GM18498 (cell line): ENCODE results near the gene BCL2L1.
"Not testable (repeated sequence)": the region's sequence is repeated elsewhere in the genome, so short reads cannot be mapped to it uniquely, and the experiment has no call there.

ENCODE experiments used
- ATAC-seq: cut with Tn5 transposase; IDR thresholded peaks from one replicate; pipeline ENCODE4 v1.9.1; 2021; ENCODE audit warnings: mild to moderate bottlenecking, moderate library complexity; ENCODE audit not compliant: unreplicated experiment

BCL2L1 gene

GRCh38 chr20:31661625-31662371 is 60.9 kb downstream of the BCL2L1 start:
- ATAC-seq, result peak; percentile 76

GRCh38 chr20:31654534-31654933 is 68.1 kb downstream of the BCL2L1 start:
- no peak for ATAC-seq

DNA sequence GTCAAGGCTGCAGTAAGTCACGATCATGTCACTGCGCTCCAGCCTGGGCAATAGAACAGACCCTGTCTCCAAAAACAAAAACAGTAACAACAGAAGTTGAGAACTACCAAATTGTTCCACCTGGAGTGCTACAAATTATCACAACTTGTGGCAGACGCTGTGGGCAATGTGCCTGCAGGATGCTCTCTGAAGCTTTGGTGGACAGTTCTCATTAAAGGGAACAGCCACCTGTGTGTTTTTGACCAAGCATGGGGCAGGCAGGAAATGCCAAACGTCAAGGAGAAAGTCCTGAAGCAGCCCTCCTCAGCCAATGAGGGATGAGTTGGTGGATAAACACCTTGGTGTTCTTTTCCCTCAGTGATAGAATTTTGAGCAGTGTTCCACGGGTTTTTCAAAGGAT is 69.1 kb downstream of the BCL2L1 start:
- no peak for ATAC-seq

- ATAC-seq, result no peak
Measured at GRCh38 chr20:31652917-31653396, 69.7 kb downstream of the BCL2L1 start.

- ATAC-seq, result not testable (repeated sequence)
Measured at GRCh38 chr20:31648104-31648503, 74.6 kb downstream of the BCL2L1 start.

GRCh38 chr20:31644701-31645100 is 78.0 kb downstream of the BCL2L1 start:
- no peak for ATAC-seq

DNA sequence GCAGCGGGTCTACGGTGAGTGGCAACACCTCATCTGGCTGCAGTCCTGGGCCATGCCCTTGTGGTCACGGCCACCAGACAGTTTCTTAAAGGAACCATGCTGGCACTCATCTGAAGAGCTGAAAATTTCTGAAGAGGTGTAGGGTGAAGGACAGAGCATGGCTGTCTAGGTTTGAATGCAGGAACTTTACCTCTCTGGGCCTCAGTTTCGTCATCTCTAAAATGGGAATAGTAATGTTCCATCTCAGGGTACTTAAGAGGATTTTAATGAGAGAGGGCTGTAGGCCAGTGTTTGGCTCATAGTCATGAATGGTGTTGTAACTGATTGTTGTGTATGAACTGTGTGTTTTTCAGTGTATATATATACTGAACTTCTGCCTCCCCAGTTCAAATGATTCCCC is 79.1 kb downstream of the BCL2L1 start:
- no peak for ATAC-seq

DNA sequence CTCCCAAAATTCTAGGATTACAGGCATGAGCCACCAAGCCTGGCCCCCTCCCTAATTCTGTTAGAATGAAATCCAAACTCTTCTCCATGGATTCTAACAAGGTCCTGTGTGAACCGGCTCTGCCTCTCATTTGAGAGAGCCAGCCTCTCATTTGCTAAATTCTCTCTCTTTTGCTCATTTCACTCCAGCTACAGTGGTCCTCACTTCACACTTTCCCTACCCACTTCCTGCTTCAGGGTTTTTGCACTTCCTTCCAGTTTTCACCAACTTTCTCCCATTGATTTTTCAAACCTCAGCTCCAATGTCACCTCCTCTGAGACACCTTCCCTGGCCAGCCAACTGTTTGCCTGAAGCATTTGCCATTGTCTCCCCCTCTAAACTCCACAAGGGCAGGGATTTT is 79.8 kb downstream of the BCL2L1 start:
- no peak for ATAC-seq

DNA sequence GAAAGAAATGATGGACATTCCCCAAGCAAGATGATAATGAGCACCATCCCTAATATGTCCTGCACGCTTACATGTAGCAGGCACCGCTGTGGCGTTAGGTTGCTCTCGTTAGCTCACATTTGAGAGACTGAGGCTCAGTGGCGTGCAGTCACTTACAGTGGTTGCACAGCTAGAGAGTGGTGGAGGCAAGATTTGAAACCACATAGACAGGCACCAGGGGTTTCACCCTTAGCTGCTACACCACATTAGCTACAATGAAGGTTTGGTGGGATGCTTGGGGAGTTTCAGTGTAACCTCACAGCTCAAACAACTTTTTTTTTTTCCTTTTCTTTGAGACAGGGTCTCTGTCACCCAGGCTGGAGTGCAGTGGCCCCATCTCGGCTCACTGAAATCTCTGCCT is 81.3 kb downstream of the BCL2L1 start:
- ATAC-seq, result no peak

DNA sequence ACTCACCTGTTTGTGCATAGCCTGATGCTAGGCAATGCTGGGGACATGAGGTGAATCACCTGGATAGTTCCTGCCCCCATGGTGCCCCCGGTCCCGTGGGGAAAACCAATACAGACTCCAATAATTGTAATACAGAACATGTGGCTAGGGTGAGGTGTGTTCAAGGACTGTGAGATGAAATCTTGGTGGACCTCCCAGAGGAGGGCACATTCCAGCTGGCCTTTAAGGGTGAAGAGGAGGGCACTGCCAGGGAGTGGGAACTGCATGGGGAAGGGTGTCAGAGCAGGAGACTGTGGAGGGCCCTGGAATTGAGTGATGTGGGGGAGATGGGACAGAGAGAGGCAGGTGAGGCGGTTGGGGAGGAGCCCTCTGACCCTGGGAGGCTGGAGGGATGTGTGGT is 82.4 kb downstream of the BCL2L1 start:
- ATAC-seq, result no peak

GRCh38 chr20:31638816-31639215 is 83.9 kb downstream of the BCL2L1 start:
- ATAC-seq, result no peak

GRCh38 chr20:31638317-31638716 is 84.4 kb downstream of the BCL2L1 start:
- ATAC-seq, result no peak

DNA sequence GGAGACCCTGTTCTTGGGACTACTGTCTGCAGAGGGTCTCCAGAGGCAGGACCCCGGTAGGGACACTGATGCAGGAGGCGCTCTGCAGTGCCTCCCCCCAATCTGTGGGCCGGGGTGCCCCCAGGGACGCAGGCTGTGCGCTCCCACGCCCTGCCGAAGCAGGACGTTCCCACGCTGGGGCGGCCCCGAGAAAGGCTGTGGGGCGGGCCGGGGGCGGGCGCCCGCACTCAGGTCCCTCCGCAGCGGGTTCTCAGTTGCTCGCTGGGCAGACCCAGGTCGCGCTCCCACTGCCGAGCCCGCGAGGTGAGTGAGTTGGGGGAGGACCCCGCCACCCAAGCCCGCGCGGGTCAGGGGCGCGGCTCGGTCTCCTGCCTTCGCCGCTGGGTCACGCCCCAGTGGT is 85.0 kb downstream of the BCL2L1 start, which contains the start of gene COX4I2:
Gene COX4I2, plus strand, starts transcription at position 253 of the 400 bp plus-strand sequence. CDS start 1,106 bp downstream, outside the sequence.
- ATAC-seq, result no peak

- no peak for ATAC-seq
Measured at GRCh38 chr20:31633339-31633914, 89.2 kb downstream of the BCL2L1 start.

DNA sequence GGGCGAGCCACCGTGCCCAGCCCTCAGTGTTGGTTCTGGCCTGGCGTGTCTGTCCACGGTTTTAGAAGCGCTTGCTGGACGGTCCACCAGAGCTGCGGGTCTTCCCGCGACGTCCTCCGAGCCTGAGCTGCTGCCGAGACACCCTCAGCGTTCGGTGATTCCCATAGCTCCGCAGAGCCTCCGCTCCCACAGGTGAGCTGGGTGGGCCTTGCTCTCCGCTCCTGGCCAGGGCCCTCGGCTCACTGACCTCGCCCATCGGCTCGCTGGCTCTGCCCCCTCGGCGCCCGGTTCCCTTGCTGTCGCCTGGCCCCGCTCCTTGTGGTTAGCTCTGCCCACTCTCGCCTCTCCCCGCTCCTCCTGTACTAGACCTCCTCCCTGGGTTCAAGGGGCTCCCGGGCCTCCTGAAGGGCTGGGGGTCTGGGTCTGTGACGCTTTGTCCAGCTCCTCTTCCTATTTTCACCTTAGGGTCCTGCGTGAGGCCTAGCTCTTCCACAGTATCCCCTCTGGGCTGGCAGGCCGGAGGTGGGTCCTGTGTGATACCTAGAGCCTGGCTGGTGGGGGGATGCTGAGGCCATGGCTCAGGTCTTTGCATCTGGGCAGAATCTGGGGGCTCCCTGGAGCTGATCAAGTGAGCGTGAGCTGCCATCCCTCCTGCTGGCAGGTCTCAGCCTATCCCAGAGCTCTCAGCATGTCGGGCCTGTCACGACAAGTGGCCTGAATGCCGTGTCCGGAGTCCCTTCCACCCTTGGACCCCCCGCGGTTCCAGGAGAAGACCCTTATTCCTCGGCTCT is 89.9 kb downstream of the BCL2L1 start:
- no peak for ATAC-seq

GRCh38 chr20:31630187-31630790 is 92.4 kb downstream of the BCL2L1 start:
- ATAC-seq, result no peak

DNA sequence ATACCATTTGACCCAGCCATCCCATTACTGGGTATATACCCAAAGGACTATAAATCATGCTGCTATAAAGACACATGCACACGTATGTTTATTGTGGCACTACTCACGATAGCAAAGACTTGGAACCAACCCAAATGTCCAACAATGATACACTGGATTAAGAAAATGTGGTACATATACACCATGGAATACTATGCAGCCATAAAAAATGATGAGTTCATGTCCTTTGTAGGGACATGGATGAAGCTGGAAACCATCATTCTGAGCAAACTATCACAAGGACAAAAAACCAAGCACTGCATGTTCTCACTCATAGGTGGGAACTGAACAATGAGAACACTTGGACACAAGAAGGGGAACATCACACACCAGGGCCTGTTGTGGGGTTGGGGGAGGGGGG is 94.6 kb downstream of the BCL2L1 start:
- ATAC-seq, result not testable (repeated sequence)

GRCh38 chr20:31626534-31626933 is 96.1 kb downstream of the BCL2L1 start:
- not testable (repeated sequence) for ATAC-seq

GRCh38 chr20:31623123-31623505 is 99.6 kb downstream of the BCL2L1 start:
- not testable (repeated sequence) for ATAC-seq

DNA sequence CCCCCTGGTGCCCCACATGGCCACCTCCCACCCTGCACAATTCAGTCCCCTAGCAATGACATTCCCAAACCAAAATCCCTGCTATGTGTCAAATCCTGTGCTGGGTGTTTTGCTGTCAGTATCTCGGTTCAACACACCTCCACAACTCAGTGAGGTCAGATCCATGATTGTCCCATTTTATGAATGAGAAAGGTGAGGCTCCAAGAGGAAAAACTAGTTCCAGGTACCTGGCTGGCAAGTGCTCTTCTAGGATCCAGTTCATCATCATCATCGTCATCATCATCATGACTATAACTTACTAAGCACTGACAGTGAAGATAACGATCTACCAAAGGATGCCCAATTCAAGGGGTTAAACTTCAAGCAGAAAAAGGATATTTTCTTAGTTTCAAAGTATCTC is 102.4 kb downstream of the BCL2L1 start:
- no peak for ATAC-seq

DNA sequence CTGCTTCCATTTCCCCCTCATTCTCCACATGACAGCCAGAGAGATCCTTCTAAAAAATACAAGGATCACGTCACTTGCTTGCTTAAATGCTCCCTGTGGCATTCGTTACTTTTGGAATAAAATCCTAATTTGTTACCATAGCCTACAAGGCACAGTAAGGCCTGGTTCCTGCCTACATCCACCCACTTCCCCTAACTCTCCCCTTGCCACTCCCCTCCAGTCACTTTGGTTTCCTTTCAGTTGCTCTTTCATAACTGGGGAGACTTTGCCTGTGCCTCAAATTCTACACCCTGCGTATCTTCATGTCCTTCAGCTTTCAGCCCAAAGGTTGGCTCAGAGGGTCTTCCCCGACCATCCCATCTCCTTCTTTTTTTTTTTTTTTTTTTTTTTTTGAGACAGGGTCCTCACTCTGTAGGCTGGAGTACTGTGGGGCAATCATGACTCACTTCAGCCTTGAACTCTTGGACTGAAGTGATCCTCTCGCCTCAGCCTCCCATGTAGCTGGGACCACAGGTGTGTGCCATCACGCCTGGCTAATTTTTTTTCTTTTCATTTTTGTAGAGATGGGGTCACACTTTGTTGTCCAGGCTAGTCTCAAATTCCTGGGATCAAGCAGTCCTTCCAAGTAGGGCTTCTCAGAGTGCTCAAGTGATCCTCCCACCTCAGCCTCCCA is 105.1 kb downstream of the BCL2L1 start:
- peak; percentile 48 for ATAC-seq
